Neural crest cell (in vitro differentiated cells): ENCODE data around the gene ARHGAP23. TPM values are rescaled to one million over a fixed set of nuclear protein-coding genes. Genes with fewer than 3 reads are reported as not detected.

ENCODE experiments used
- DNase-seq: peaks from one replicate; pipeline ENCODE4 v3.0.0; 2021; ENCODE audit warnings: low read depth, mixed read lengths, low spot score
- H3K27ac Mint-ChIP-seq: one replicate; pipeline ENCODE4 v1.8.0; 2021; ENCODE audit warnings: mild to moderate bottlenecking, mixed read lengths; ENCODE audit not compliant: unreplicated experiment
- H3K27me3 Mint-ChIP-seq: 2 replicates; pipeline ENCODE4 v1.8.0; 2021; ENCODE audit warnings: low read depth, mild to moderate bottlenecking, mixed read lengths
- H3K36me3 Mint-ChIP-seq: 2 replicates; pipeline ENCODE4 v1.8.0; 2021; ENCODE audit warnings: low read depth, mild to moderate bottlenecking, mixed read lengths
- H3K4me1 Mint-ChIP-seq: 2 replicates; pipeline ENCODE4 v1.8.0; 2021; ENCODE audit warnings: mixed read lengths
- H3K4me3 Mint-ChIP-seq: one replicate; pipeline ENCODE4 v1.8.0; 2021; ENCODE audit warnings: mild to moderate bottlenecking, mixed read lengths
- H3K9me3 Mint-ChIP-seq: 2 replicates; pipeline ENCODE4 v1.8.0; 2021; ENCODE audit warnings: mixed read lengths
- CTCF ChIP-seq: fragments of 200-600 bp; sonication (generic); conservative IDR thresholded peaks from 2 replicates; pipeline ENCODE4 v1.5.0; 2021; ENCODE audit warnings: antibody characterized with exemption, mild to moderate bottlenecking
- total RNA-seq: library from RNA; stranded (reverse); gene quantifications from 2 replicates; pipeline ENCODE4 v1.2.1, GENCODE V29; 2021

Gene ARHGAP23
- total RNA-seq, 1 donor from 2014 or later: 30.0 TPM

- Mint-ChIP-seq H3K4me3 (no peak overlapping the region), H3K36me3 (no peaks in the 10 kb centered on the region), H3K9me3 (no peaks in the 10 kb centered on the region), H3K27ac (no peak overlapping the region), H3K4me1 (peaks cover 44% of the 10 kb centered on the region), H3K27me3 (peaks cover 2% of the 10 kb centered on the region)
- no peak for DNase-seq
- no peak for TF ChIP-seq CTCF
Observed at GRCh38 chr17:38461683-38462082, 33.4 kb downstream of the ARHGAP23 start.

DNA sequence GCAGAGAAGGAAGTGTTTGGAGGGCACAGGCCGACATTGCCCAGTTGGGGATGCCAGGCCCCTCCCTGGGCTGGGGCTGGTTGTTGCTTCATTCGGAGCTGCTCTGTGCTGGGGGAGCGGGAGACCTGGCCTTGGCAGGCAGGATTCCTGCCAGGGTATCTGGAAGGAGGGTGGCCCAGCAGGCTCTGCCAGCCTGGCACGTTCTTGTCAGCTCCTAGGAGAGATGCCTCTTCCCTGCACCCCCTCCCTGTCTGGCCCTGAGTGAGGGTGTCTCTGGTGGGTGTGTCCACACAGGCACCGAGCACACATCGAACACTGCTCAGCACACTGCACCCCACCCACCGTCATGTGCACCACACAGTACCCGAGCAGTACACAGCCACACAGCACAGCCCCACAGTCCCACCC is 35.2 kb downstream of the ARHGAP23 start:
- DNase-seq: no peak
- H3K9me3 Mint-ChIP-seq: no peaks in the 10 kb centered on the region
- TF ChIP-seq CTCF: no peak
- H3K27ac Mint-ChIP-seq: no peak overlapping the region
- no peaks in the 10 kb centered on the region for H3K27me3 Mint-ChIP-seq
- peaks cover 48% of the 10 kb centered on the region for H3K4me1 Mint-ChIP-seq
- H3K4me3 Mint-ChIP-seq: no peak overlapping the region
- H3K36me3 Mint-ChIP-seq: peaks cover 12% of the 10 kb centered on the region

- peak overlapping the region; percentile 85 for H3K4me3 Mint-ChIP-seq
- H3K27ac Mint-ChIP-seq: peak overlapping the region; percentile 74
- no peaks in the 10 kb centered on the region for H3K9me3 Mint-ChIP-seq
- no peaks in the 10 kb centered on the region for H3K27me3 Mint-ChIP-seq
- H3K4me1 Mint-ChIP-seq: peaks cover 43% of the 10 kb centered on the region
- peaks cover 12% of the 10 kb centered on the region for H3K36me3 Mint-ChIP-seq
- TF ChIP-seq CTCF: no peak
- no peak for DNase-seq
Observed at GRCh38 chr17:38464251-38464722, 36.0 kb downstream of the ARHGAP23 start.

DNA sequence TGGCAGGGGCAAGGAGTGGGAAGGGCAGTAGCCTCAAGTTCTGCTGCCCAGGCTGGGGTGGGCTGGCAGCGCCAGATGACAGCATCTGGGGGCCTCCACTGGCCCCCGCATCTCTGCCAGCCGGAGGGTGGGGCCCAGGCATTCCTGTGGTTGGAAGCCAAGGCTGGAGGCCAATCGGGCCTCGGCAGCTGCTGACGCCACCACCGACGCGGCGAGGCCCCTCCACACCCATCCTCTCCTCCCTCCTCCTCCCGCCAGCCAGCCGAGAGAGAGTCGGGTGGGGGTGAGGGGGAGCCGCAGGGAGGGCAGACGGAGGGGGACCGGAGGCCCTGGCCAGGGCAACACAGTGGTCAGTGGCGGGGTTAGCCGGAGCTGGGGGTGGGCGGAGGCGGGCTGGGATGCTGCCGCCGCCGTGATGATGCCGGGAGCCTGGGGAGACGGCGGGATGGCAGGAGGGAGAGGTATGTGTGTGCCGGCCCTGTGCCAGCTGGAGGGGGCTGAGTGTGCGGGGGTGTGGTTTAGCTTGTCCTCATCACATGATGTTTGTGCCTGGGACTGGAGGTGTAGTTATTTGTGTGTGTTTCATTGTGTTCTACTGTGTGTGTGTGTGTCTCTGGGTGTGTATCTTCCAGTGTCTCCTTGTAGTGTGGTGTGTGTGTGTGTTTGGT is 36.6 kb downstream of the ARHGAP23 start:
- TF ChIP-seq CTCF: no peak
- DNase-seq: no peak
- peaks cover 12% of the 10 kb centered on the region for H3K36me3 Mint-ChIP-seq
- no peaks in the 10 kb centered on the region for H3K9me3 Mint-ChIP-seq
- peak overlapping the region; percentile 85 for H3K4me3 Mint-ChIP-seq
- no peaks in the 10 kb centered on the region for H3K27me3 Mint-ChIP-seq
- H3K27ac Mint-ChIP-seq: peak overlapping the region; percentile 75
- peaks cover 41% of the 10 kb centered on the region for H3K4me1 Mint-ChIP-seq

GRCh38 chr17:38465391-38466345 is 37.4 kb downstream of the ARHGAP23 start:
- H3K27me3 Mint-ChIP-seq: no peaks in the 10 kb centered on the region
- H3K4me1 Mint-ChIP-seq: peaks cover 40% of the 10 kb centered on the region
- peak overlapping the region; percentile 85 for H3K4me3 Mint-ChIP-seq
- peak overlapping the region; percentile 75 for H3K27ac Mint-ChIP-seq
- peaks cover 14% of the 10 kb centered on the region for H3K36me3 Mint-ChIP-seq
- TF ChIP-seq CTCF: no peak
- no peak for DNase-seq
- no peaks in the 10 kb centered on the region for H3K9me3 Mint-ChIP-seq
